NCI-H146 treated with DMSO at 0.1 percent for 48 hours (cell line): ENCODE results near the gene FBXO3.
A peak's percentile ranks its signal among the peaks of the same experiment; 100 is the strongest.

ENCODE experiments used
- DNase-seq: peaks from one replicate; lab custom pipeline; 2025; ENCODE audit not compliant: unreplicated experiment; lab: John Stamatoyannopoulos, UW

The FBXO3 gene

DNA sequence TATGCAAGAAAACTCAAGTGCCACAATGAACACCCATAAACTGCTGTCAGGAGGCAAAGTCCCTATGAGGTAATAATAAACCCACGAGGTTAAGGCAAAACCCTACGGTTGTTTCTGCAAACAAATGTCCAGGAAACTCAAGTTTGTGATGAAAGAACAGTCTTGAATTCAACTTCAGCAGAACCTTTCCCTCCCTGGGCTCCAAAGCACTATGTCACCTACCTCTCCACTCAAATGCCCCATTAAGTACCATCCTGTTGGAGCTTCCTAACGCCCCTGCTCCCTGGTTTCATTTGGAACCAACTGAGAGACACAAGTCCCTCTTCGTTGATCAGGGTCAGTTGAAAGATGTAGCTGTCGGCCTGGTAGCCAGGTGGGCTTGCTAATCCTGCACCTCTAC lies 71.1 kb downstream of the FBXO3 start:
- DNase-seq, result no peak

DNA sequence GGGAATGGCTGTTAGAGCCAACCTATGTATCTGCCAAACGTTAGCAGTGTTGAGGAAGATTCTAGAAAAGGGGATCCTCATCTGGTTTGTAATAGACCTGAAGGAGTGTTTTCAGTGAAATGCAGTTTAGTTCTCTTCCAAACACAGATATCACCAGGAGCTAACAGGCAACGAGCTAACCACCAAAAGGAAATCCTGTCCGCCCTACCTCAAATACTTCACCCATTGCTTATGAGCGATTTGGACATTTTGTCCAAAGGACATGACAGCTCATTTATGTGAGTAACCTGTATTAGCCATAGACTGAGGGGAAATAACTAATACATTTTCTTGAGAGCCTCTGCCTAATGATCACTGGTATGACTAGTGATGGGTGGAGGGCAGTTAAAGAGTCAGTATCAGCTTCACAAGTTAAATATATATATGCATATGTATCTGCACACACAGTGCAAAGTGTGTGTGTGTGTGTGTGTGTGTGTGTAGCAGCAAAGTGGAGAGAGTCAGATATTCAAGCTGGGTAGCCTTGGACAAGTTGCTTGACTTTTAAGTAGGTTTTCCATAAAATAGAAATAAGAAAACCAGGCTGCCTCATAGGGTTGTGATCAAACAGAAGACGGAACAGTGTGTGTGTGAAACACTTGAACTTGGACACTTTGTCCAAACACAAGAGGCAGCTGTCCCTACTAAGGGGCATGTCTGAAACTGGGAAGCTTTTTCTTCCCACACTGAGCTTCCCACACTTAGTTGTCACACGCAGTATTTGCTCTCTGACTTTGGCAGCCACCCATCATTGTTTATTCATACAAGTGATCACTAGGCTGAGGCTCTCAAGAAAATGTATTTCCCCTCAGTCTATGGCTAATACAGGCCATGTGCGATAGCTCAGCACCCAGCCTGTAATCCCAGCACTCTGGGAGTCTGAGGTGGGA lies 72.8 kb downstream of the FBXO3 start:
- no peak for DNase-seq

DNA sequence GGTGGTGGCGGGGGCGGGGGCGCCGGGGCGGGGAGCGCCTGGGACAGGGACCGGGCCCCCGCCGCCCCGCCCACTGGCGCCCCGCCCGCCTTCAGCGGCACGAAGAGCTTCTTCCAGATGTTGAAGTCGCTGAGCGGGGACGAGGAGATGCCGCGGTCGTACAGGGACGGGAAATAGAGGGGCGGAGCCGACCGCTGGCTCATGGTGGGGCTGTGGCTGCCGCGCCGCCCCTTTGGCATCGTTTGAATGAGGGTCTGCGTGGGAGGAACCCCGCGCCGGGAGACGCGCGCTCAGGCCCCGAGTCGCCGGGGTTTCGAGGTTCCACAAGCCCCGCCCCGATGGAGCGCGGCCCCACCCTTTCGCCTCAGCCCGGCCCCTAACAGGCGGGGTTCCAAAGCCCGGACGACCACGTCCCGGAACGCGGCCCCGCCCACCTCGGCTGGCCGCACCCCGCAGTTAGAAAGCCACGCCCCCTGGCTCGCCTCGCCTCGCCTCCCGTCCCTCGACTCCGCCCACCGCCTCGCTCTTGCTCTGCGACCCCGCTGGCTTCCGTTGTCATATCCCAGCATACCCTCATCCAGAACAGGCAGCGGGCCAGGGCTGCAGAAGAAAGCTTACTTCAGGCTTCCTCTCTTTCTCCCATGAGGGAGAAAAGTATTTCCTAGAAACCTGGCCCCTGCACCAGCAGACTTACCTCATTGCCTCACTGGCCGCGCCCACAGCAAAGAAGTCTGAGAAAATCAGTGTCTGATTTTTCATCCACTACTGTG lies 73.6 kb downstream of the FBXO3 start, which contains the start of gene C11orf91:
C11orf91 (minus strand) TSS at position 325 of the 770 bp plus-strand sequence; CDS start at position 239, 86 bp downstream.
- DNase-seq, result peak; percentile 88

DNA sequence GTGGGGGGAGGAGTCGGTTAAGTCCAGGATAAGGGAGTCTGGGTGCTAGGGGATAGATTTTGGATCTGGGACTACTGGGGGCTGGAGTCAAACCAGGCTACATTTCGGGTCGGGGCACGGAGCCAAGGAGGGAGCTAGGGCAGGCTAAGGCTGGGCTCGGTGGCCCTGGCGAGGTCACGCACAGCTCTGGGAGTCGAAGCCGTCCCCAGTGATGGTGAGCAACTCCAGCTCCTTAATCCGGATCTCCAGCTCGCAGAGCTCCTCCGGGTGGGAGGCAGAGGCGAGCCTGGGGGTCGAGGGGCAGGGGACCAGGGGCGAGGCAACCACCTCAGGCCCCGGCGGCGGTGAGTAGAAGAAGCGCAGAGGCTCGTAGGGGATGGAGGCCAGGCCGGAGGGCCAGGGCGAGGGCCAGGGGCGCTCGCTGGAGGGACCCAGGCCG lies 74.2 kb downstream of the FBXO3 start:
- no peak for DNase-seq

- DNase-seq, result no peak
Measured at GRCh38 chr11:33699515-33700062, 74.7 kb downstream of the FBXO3 start.

GRCh38 chr11:33698921-33699320 lies 75.4 kb downstream of the FBXO3 start:
- no peak for DNase-seq

DNA sequence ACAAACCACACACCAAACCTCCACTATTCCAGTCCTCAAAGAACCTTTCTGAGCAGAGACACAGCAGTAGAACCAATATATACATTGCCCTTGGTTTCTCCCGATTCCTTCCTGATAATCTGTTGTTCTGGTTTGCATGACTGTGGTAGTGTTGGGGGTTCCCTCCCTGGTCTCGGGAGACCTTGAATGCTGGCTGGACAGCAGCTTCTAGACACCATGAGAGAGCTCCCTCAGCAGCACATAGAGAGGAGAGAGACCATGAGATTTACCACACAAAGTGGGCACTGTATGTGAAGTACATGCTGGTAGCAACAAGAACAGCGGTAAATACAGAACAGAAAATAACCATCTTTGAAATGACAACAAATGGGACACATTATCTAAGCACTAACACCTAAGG lies 76.3 kb downstream of the FBXO3 start:
- no peak for DNase-seq

DNA sequence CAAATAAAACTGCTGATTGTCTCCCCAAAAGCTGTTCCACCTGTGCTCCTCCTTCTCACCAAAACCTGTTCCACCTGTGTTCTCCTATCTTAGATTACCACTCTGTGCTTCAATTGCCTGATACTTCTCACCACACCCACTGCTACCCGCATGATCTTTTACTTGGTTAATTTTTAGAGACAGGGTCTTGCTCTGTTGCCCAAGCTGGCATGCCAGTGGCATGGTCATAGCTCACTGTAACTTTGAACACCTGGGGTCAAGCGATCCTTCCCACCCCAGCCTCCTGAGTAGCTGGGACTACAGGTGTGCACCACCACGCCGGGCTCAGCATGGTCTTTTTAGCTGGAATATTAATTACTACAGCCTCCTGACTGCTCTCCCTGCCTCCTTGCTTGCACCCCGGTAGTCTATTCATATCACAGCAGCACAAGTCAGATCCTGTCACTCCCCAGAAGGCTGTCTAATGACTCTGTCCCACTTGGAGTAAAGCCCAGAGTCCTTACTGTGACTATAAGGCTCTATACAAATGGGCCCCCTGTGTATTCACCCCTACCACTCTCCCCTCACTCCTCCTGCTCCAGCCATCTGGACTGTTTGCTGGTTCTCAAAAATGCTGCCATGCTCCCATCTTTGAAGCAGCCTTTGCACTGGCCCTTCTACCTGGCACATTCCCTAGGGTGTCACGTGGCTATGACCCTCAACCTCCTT lies 77.2 kb downstream of the FBXO3 start:
- no peak for DNase-seq

DNA sequence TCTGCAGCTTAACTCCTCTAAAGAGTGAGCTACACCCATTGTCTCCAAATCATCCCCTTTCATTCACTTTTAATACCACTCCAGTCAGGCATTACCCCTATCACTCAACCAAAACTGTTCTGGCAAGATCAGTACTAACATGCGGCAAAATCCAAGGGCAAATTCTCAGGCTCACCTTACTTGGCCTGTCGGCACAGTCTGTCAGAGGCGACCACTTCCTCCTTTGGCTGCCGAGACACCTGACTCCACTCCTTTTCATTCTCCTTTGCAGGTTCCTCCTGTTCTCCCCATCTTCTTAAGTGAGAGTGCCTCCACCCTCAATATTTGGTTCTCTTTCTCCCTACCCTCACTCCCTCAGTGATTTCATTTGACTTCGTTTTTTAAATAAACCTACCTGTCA lies 77.9 kb downstream of the FBXO3 start:
- DNase-seq, result no peak

GRCh38 chr11:33695051-33695566 lies 79.2 kb downstream of the FBXO3 start:
- DNase-seq, result no peak

- no peak for DNase-seq
Measured at GRCh38 chr11:33694346-33695050, 79.8 kb downstream of the FBXO3 start.

DNA sequence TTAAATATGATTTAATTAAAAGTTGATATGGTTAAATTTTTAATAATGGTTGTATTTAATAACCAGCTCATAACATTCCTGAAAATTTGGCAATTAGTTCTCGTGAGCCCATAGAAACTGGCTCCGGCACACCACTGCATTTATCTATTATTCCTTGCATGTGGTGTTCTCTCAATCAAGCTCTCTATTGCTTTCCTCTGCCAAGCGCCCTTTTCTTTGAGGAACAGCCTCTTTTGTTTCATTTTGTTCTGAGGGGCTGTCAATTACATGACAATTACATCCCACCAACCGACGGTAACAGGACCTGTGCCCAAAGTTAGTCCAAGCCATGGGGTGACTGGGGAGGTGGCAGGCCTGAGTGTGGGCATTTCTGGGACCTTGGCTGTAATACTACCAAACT lies 81.8 kb downstream of the FBXO3 start:
- DNase-seq, result no peak

GRCh38 chr11:33692013-33692504 lies 82.3 kb downstream of the FBXO3 start:
- DNase-seq, result no peak

DNA sequence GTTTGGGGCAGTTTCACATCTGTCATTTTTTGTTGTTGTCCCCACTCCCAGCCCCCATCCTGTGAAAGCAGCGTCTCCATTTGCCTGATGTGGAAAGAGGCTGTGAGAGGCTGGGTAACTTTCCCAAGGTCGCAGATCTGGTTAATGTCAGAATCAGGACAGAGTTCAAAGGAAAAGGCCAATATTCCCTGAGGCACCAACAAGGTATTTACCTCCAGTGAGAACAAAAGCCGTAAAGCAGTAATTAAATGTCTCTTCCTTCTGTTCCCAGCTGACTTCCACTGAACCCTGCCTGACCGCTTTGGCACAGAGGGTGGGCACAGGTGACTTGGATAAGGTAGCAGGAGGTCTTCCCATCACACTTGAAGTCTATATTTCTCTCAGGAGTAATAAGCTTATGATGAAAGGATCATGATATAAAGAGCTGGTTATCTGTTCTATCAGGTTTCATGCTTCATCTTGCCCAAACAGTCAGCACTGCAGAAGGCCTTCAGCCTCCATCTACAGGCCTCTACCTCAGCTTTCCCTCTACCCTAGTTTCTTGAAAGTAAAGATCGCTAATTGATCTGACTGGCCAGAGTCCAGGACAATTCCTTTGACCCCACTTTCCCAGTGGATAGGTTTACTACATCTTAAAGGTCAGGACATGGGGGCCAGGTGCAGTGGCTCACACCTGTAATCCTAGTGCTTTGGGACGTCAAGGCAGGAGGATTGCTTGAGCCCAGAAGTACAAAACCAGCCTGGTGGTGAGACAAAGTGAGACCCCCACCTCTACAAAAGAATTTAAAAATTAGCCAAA lies 83.1 kb downstream of the FBXO3 start:
- peak; percentile 51 for DNase-seq
